ENCODE data around the gene ITPR1.

ITPR1 gene

GRCh38 chr3:4478261-4478660 lies 14.9 kb upstream of the ITPR1 start:
- peak in 1 of 2 donors; percentile 53 for DNase-seq (ENCODE audit: low read depth in 2 of 2)
- TF ChIP-seq CTCF (IDR thresholded peaks at IDR 0.05; ENCODE audit: low read depth, low read length), result no peak
- H3K4me3 ChIP-seq (replicated peaks in 1 of 2; ENCODE audit: low read depth in 2 of 2, low read length in 2 of 2), result no peak overlapping the region

GRCh38 chr3:4491855-4492207 lies 1.3 kb upstream of the ITPR1 start:
- H3K4me3 ChIP-seq (replicated peaks in 1 of 2; ENCODE audit: low read depth in 2 of 2, low read length in 2 of 2), result peak overlapping the region; percentile 87 to 89
- DNase-seq (ENCODE audit: low read depth in 2 of 2), result no peak
- no peak for TF ChIP-seq CTCF (IDR thresholded peaks at IDR 0.05; ENCODE audit: low read depth, low read length)

GRCh38 chr3:4492208-4493013 lies 737 bp upstream of the ITPR1 start:
- no peak for TF ChIP-seq CTCF (IDR thresholded peaks at IDR 0.05; ENCODE audit: low read depth, low read length)
- peak; percentile 75 to 87 for DNase-seq (ENCODE audit: low read depth in 2 of 2)
- peak overlapping the region; percentile 87 to 89 for H3K4me3 ChIP-seq (replicated peaks in 1 of 2; ENCODE audit: low read depth in 2 of 2, low read length in 2 of 2)

- TF ChIP-seq CTCF (IDR thresholded peaks at IDR 0.05; ENCODE audit: low read depth, low read length), result no peak
- peak overlapping the region; percentile 87 to 89 for H3K4me3 ChIP-seq (replicated peaks in 1 of 2; ENCODE audit: low read depth in 2 of 2, low read length in 2 of 2)
- DNase-seq (ENCODE audit: low read depth in 2 of 2), result peak; percentile 41 to 42
Measured at GRCh38 chr3:4493941-4494894, 1.1 kb downstream of the ITPR1 start.

GRCh38 chr3:4494895-4495264 lies 1.7 kb downstream of the ITPR1 start:
- DNase-seq (ENCODE audit: low read depth in 2 of 2), result no peak
- H3K4me3 ChIP-seq (replicated peaks in 1 of 2; ENCODE audit: low read depth in 2 of 2, low read length in 2 of 2), result peak overlapping the region in 1 of 2 donors; percentile 87

More at GRCh38 chr3:4494895-4495264, 1.7 kb downstream of the ITPR1 start:
- TF ChIP-seq CTCF (IDR thresholded peaks at IDR 0.05; ENCODE audit: low read depth, low read length), result no peak

Measured in cardiac fibroblast (primary cell).